NB4 (cell line): ENCODE data around the gene PRR33.

Experiments used
- CTCF ChIP-seq: IDR thresholded peaks from one replicate; pipeline ENCODE4 v1.5.1; 2012; ENCODE audit warnings: low read depth, low read length
- MYC ChIP-seq: IDR thresholded peaks from 2 replicates; pipeline ENCODE4 v1.6.1; 2011; ENCODE audit warnings: low read depth, low read length
- POLR2A ChIP-seq: IDR thresholded peaks from 2 replicates; pipeline ENCODE4 v1.6.1; 2011; ENCODE audit warnings: mild to moderate bottlenecking; ENCODE audit not compliant: insufficient read length; ENCODE audit errors: extremely low read depth
- TF ChIP-seq, protein P1 (sequence below): IDR thresholded peaks from 2 replicates; pipeline ENCODE4 v1.6.1; 2011; ENCODE audit warnings: low read depth, low read length

DNA sequence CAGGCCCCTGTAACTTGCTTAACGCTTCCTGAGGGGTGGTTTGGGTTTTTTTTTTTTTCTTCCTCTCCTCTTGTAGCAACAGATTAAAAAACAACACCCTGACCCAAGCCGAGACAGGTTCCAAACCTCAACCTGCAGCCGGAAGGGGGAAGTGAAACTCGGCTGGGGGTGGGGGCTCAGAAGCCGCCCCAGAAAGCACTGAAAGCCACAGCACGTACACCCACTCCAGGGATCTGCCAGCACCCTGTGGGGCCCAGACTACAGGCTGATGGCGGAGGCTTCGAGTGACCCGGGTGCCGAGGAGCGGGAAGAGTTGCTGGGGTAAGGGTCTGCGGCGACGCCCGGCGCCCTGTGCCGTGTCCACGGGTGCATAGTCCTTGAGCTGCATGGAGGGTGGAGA lies 38.8 kb downstream of the PRR33 start, which contains the start of gene LSP1:
- TF ChIP-seq POLR2A (no peak), CTCF (no peak), MYC (no peak)
- TF ChIP-seq, protein P1, sequence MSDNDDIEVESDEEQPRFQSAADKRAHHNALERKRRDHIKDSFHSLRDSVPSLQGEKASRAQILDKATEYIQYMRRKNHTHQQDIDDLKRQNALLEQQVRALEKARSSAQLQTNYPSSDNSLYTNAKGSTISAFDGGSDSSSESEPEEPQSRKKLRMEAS, result no peak
